SKM-1 (cell line): ENCODE measurements around the gene DLL4.

ENCODE experiments used
- DNase-seq: peaks from one replicate; lab custom pipeline; 2025; ENCODE audit not compliant: unreplicated experiment; lab: John Stamatoyannopoulos, UW

DLL4 gene

DNA sequence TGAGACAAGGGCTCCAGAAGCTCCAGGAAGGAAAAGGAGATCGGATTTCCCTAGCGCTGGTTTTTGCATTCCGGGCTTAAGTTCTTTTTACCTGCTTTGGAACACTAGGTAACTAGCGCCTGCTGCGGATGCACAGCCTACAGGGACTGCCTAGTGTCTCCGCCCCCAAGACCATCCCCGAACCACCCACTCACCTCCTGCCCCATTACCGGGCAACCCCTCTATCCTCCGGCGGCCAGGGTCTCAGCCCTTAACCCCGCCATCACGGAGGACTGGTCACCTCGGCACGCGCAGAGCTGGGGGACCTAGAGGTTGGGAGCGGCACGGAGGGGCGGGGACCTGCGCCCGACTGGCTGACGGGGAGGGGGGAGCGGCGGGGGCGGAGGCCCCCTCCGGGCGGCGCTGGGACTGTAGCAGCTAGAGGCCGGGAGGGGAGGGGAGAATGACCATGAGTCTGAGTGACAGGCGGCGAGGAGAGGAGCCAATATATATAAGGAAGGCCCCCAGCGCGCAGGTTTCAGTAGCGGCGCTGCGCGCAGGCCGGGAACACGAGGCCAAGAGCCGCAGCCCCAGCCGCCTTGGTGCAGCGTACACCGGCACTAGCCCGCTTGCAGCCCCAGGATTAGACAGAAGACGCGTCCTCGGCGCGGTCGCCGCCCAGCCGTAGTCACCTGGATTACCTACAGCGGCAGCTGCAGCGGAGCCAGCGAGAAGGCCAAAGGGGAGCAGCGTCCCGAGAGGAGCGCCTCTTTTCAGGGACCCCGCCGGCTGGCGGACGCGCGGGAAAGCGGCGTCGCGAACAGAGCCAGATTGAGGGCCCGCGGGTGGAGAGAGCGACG is at the start of gene DLL4:
DLL4 (plus strand) TSS at position 520 of the 839 bp plus-strand sequence. CDS start 329 bp downstream, outside the sequence.
- no peak for DNase-seq

DNA sequence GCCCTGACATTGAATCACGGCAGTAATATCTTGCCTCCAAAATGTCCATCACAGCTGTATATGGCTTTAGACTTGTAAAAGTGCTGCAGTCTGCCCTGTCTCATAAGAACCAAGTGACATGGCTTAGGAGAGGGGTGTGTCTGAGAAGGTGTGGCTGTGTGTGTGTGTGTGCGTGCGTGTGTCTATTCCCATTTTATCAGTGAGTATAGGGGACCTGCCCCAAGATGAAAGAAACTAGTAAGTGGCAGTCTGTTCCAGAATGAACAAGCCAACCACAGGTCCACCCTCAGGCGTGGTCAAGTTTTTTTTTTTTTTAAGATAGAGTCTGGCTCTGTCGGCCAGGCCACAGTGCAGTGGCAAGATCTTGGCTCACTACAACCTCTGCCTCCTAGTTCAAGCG is 49.5 kb upstream of the DLL4 start:
- no peak for DNase-seq

DNA sequence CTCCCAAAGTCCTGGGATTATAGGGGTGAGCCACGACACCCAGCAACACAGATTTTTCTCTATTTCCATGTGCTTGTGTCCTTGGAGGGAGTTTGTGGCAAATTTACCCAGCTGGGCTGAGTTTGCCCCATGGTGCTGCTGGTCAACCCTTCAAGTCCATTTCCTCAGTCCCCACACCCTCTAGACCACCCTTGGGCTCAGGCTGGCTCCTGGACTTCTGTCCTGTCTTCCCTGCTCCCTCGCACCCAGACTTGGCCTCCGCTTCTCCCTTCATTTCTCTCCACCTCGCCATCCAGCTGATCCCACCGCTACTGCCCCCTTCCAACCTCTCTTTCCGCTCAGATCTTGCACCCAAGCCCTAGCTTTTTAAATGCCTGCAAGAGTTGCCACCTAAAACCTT is 47.8 kb upstream of the DLL4 start:
- no peak for DNase-seq

DNA sequence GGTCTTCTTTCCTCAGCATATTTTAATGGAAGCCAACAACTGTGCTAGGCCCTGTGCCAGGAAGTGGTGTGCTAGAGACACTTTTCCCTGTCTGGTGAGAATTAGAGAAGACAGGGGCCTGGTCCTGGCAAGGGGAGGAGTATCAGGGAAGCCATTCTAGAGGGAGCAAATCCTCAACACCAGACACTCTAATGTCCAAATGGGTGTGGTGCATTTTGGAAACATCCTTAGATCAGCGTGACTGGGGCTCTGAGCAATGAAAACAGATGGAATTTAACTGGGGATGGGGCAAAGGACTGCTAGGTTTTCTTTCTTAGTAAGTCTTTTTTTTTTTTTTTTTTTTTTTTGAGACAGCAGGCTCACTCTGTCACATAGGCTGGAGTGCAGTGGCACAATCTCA is 42.6 kb upstream of the DLL4 start:
- no peak for DNase-seq

DNA sequence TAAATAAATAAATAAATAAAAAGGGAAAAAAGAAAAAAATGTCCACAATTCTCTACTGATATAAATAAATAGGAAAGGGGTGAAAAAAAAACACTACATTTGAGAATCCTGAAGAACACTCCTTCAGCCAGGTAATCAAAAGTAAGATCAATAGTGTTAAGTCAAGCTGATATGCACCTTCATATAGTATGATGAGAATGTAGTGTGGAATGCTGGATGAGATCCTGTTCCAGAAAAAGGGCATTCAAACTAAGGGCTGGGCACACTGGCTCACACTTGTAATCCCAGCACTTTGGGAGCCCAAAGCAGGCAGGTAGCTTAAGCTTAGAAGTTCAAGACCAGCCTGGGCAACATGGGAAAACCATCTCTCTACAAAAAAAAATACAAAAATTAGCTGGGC is 40.0 kb upstream of the DLL4 start:
- no peak for DNase-seq

DNA sequence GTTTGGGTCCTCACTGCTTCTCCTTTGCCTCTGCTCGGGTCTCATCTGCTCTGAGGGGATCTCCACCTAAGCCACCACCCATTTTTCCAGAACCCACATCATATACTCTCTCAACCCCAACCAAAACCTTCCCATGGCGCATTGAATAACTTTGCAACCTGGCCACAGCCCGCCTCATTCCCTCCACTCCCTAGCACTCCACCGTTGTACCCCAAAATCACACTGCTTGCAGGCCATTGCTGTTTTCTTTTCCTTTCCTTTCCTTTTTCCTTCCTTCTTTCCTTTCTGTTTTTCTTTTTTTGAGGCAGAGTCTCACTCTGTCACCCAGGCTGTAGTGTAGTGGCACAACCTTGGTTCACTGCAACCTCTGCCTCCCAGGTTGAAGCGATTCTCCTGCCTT is 38.0 kb upstream of the DLL4 start:
- DNase-seq: no peak

DNA sequence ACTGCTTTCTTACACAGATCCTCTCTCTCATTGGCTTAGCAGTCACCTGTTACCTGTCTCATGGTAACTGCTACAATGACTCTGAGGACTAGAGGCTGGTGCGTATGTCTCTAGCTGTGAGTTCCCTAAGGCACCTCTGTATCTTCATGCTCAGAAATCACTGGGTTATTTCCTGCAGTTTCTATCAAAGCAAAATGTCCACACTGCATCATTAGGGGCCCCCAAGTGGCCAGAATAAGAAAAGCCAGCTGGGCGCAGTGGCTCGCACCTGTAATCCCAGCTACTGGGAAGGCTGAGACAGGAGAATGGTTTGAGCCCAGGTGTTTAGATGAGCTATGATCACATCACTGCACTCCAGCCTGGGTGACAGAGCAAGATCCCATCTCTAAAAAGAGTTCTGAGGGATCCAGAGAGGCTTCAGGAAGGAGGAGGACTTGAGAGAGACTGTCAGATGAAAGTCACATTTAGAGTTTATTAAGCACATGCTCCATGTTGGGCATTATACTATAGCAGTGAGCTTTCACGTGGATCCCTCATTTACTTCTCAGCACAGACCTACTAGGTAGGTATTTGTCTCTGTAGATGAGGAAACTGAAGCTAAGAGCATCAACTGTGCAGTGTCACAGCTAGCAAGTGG is 37.2 kb upstream of the DLL4 start:
- DNase-seq: peak; percentile 25

DNA sequence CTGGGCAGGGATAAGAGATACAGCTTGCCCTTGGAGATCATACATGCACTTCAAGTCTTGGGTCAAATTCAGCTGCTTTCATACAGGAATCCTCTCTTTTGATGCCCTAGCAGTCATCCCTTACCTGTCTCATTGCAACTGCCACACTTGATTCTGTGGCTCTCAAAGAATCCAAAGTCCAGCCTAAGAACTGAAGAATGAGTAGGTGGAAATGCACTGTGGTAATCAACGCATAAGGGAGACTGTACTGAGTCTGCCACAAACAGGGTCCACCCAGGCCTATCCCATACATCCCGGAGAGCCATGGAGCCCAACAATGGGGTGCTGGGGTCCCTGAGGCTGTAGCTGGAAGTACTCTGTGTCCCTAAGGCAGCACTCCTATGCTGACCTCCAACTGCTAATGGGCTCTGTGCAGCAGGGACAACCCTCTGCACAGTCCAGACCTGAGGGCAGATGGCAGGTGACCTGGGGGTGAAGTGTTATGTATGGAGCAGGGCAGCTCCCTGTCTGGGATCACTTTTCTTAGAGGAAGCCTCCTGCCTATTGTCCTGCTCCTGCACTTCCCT is 36.6 kb upstream of the DLL4 start:
- no peak for DNase-seq

DNA sequence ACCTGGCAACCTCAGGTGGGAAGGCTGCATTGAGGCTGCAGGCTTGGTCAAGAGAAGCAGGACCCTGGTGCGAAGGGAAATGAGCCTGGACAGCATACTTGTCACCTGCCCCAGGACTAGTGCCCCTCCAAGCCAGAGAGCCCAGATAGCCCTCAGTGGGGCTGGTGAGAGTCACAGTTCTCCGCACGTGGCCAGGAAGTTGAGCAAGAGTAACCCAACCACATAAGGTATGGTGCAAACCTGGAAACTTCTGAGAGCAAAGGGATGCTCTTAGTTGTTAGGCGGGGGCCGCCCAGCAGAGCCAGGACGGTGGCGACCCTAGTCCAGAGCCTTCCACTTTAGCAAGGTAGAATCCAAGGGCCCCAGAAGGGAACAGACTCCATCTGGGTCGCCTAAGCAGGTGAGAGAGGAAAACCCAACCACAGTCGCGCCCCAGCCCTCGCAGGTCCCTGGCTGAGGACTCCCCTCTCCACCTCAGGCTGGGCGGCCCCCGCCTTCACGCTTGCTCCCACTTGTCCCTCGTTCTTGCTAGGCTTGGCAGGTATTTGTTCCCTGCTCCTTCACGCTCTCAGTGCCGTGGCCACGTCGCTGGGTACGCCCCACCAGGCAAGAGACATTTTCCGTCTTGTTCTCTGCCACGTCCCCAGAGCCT is 36.0 kb upstream of the DLL4 start:
- DNase-seq: no peak

DNA sequence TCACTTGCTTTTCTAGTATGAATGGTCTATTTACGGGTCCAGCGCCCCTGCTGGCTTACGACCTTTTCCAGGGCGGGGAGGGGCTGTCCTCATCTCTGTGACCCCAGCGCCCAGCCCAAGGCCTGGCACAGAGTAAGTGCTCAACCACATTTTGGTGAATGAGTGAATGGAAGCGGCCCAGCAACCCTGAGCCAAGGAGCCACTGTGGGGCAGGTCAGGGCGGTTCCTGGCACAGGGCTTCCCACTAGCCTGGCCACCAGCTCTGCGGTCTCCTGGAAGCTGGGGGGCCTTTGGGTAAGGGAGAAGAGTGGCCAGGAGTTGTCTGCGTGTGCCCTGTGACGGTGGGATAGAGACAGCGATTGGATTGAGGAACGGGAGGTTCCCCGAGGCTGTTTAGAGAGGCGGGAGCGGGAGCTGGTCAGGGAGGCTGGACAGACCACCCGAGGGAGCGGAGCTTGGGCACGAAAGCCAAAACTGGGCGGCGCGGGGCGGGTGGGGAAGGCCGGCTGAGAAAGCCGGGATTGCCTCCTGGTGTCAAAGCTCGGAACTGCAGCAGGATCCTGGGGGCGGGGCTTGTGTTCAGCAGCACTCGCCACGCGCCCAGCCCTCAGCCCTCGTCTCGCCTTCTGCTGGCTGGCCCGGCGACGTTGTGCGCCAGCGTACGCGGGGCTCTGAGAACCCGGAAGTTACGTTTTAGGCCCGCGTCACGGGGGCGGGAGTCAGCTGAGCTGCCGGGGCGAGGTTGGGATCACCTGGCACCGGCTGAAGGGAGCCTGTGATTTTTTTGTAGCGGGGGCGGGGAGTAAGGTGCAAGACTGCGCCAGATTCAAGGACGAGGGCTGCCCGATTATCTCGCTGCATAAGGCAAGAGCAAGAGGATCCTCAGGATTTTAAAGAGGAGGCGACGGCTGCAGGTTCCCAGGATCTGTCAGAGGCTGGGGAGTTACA is 35.1 kb upstream of the DLL4 start, which contains the start of gene VPS18:
VPS18 (plus strand) TSS at position 718 of the 948 bp plus-strand sequence. CDS start 319 bp downstream, outside the sequence.
- peak; percentile 94 for DNase-seq

DNA sequence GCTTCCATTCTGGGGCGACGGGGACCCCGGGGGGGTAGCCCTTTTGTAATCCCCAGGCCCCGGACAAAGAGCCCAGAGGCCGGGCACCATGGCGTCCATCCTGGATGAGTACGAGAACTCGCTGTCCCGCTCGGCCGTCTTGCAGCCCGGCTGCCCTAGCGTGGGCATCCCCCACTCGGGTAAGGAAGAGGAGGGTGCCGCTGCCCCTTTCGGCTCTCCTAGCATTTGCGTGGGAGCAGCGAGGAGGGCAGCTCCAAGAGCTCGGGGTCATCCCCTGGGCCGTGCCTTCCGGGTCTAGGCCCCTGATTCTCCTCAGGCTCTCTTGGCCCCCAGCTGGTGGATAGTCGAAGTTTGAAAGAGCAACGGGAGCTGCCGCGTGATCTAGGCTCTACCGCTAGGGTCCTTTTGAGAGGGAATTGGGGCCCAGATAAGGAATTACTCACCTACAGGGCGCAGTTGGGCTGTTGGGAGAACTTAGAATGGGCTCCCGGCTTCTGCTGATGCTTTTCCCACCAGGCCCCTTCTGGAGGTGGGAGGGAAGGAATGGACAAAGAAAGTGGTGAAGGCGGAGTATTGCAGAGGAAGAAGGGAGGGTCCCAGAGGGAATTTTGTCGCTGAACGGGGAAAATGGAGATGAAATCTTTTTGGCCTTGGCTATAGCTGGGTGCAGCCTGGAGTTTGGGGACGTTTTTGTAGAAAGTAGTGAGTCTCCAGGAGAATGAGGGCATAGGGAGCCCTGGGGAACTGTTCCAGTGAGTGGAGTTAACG is 34.3 kb upstream of the DLL4 start:
- DNase-seq: peak; percentile 75

DNA sequence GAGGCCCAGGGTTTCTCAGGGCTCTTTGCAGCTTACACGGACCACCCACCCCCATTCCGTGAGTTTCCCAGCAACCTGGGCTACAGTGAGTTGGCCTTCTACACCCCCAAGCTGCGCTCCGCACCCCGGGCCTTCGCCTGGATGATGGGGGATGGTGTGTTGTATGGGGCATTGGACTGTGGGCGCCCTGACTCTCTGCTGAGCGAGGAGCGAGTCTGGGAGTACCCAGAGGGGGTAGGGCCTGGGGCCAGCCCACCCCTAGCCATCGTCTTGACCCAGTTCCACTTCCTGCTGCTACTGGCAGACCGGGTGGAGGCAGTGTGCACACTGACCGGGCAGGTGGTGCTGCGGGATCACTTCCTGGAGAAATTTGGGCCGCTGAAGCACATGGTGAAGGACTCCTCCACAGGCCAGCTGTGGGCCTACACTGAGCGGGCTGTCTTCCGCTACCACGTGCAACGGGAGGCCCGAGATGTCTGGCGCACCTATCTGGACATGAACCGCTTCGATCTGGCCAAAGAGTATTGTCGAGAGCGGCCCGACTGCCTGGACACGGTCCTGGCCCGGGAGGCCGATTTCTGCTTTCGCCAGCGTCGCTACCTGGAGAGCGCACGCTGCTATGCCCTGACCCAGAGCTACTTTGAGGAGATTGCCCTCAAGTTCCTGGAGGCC is 29.5 kb upstream of the DLL4 start:
- no peak for DNase-seq

DNA sequence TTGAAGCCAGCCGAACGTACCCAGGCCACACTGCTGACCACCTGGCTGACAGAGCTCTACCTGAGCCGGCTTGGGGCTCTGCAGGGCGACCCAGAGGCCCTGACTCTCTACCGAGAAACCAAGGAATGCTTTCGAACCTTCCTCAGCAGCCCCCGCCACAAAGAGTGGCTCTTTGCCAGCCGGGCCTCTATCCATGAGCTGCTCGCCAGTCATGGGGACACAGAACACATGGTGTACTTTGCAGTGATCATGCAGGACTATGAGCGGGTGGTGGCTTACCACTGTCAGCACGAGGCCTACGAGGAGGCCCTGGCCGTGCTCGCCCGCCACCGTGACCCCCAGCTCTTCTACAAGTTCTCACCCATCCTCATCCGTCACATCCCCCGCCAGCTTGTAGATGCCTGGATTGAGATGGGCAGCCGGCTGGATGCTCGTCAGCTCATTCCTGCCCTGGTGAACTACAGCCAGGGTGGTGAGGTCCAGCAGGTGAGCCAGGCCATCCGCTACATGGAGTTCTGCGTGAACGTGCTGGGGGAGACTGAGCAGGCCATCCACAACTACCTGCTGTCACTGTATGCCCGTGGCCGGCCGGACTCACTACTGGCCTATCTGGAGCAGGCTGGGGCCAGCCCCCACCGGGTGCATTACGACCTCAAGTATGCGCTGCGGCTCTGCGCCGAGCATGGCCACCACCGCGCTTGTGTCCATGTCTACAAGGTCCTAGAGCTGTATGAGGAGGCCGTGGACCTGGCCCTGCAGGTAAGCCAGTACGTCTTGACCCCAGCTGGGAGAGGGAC is 28.7 kb upstream of the DLL4 start:
- DNase-seq: no peak

DNA sequence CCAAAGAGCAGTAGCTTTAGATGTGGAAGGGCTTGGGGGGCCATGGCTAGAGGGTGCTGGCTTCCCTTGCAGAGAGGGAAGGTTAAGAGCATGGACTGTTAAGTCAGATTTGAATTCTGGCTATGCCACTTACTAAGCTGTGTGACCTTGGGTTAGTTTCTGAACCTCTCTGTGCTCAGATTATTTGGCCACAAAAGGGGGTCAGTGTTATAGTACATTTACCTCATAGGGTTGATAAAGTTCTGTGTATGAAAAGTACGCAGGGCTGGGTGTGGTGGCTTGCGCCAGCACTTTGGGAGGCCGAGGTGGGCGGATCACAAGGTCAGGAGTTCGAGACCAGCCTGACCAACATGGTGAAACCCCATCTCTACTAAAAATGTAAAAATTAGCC is 28.1 kb upstream of the DLL4 start:
- no peak for DNase-seq

DNA sequence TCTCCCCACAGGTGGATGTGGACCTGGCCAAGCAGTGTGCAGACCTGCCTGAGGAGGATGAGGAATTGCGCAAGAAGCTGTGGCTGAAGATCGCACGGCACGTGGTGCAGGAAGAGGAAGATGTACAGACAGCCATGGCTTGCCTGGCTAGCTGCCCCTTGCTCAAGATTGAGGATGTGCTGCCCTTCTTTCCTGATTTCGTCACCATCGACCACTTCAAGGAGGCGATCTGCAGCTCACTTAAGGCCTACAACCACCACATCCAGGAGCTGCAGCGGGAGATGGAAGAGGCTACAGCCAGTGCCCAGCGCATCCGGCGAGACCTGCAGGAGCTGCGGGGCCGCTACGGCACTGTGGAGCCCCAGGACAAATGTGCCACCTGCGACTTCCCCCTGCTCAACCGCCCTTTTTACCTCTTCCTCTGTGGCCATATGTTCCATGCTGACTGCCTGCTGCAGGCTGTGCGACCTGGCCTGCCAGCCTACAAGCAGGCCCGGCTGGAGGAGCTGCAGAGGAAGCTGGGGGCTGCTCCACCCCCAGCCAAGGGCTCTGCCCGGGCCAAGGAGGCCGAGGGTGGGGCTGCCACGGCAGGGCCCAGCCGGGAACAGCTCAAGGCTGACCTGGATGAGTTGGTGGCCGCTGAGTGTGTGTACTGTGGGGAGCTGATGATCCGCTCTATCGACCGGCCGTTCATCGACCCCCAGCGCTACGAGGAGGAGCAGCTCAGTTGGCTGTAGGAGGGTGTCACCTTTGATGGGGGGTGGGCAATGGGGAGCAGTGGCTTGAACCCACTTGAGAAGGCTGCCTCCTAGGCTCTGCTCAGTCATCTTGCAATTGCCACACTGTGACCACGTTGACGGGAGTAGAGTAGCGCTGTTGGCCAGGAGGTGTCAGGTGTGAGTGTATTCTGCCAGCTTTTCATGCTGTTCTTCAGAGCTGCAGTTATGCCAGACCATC is 26.3 kb upstream of the DLL4 start:
- DNase-seq: peak; percentile 99

DNA sequence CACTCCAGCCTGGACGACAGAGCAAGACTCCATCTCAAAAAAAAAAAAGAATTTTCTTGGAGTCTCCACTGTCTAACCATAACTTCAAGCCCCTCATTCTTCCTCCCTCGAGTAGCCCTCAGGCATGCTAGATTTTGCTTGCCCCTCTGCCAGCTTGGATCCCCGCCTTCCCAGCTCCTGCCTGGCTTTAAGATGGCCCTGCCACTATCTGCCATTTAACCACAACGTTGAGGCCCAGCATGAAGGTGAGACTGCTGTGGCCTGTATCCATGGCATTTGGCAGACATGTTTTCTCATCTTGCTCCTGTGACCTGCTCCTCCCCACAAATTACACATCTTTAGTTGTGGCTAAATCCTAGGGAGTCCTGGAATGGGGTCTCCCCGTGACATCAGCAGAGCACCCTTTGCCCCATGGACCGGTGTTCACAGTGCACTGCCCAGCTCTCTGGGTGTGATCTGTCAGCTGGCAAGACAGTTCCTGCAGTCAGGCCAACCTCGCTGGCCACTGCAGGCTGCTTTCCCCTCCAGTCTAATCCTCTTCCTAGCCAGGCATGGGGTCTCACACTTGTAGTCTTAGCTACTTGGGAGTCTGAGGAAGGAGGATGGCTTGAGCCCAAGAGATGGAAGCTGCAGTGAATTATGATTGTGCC is 24.5 kb upstream of the DLL4 start:
- DNase-seq: no peak
